ENCODE data around the gene CREB3L1. TPM values are rescaled to one million over a fixed set of nuclear protein-coding genes. Genes with fewer than 3 reads are reported as not detected.

The CREB3L1 gene
- total RNA-seq, 1 donor from 2014 or later: 0.41 TPM

DNA sequence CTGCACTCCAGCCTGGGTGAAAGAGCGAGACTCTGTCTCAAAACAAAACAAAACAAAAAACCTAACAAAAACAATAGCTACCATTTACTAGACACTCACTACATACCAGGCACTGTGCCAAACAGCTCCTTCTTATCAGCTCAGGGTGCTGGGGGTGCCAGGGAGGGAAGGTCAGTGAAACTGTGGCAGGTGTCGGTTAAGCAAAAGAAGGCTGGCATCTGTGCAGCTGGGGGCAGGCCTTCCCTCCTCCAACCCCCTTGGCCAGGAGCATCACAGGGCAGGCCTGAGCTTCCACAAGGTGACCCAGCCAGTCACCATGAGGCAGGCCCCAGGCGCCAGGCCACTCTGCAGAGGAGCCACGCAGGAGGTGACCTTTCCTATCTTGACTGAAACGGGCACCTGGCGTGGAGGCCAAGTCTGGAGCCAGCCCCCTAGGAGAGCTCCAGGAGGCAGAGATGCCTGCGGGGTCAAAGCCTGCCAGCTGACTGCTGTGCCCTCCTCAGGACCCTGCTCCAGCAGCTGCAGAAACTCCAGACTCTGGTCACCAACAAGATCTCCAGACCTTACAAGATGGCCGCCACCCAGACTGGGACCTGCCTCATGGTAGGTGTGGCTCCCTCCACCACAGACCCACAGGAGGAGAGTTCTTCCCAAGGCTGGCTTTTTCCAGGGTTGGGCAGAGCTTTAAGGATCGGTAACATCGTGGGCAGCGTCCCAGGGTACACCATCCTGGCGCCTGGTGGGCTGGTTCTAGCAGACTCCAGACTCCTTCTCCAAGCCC lies 38.5 kb downstream of the CREB3L1 start:
- no peak for FAIRE-seq
- DNase-seq (ENCODE audit: low spot score in 2 of 2): no peak

DNA sequence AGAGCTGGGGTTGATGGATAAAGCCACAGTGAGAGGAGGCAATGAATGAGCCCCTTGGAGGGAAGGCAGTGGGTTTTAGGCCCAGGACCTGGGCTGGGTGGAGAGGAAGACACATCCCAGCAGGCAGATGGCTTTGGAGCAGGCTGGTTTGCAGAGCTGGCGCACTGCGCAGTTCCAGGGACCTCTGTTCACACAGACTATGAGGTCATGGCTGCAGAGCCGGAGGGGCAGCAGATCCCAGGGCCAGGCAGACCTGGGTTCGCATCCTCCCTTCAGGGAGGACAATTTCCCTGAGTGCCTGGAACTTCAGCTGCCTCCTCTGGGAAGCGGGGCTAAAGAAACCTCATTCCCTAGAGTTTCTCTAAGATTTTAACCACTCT lies 41.6 kb downstream of the CREB3L1 start:
- no peak for FAIRE-seq
- DNase-seq (ENCODE audit: low spot score in 2 of 2): no peak

DNA sequence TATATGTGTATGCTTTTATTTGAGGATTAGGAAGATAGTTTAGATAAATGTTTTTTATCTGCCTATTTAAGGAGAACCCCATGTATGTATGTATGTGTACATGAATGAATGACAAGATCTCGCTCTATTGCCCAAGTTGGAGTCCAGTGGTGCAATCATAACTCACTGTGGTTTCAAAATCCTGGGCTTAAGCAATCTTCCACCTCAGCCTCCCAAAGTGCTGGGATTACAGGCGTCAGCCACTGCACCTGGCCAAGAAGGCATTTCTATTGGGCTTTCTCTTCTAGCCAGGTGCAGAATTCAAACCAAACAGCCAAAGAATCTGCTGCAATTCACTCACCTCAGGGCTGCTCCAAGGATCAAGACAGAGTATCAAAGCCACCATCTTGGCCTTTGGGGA lies 44.3 kb downstream of the CREB3L1 start:
- no peak for DNase-seq (ENCODE audit: low spot score in 2 of 2)
- FAIRE-seq: no peak

DNA sequence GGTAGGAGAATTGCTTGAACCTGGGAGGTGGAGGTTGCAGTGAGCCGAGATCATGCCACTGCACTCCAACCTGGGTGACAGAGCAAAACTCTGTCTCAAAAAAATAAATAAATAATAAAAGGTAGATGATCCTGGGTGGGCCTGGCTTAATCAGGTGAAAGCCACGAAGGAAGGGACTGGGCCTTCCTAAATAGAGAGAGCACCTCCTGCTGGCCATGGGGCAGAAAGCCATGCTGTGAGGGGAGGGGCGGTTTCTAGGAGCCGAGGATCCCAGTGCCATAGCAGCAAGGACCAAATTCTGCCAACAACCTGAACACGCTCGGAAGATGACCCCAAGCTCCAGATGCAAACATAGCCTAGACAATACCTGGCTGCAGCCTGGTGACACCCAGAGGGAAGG lies 45.3 kb downstream of the CREB3L1 start:
- no peak for FAIRE-seq
- no peak for DNase-seq (ENCODE audit: low spot score in 2 of 2)

DNA sequence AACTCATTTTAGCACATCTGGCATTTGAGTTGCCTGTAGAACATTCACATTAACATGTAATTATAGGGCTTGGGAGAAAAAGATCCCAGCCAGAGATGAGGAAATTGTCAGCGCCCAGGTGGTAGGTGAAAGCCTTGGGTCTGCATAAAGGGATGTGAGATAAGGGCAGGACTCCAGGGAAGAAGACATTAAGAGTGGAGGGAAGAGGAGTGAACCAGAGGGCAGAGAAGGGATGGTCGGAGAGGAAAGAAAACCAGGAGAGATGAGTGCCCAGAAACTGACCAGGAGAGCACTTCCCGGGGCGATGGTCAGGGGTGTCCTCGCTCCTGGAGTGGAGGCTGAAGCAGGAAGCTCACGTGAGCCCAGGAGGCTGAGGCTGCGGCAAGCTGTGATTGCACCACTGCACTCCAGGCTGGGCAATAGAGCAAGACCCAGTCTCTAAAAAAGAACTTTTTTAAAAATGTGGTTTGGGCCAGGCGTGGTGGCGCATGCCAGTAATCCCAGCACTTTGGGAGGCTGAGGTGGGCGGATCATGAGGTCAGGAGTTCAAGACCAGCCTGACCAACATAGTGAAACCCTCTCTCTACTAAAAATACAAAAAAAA lies 49.5 kb downstream of the CREB3L1 start:
- FAIRE-seq (no peak), DNase-seq (ENCODE audit: low spot score in 2 of 2) (no peak)

DNA sequence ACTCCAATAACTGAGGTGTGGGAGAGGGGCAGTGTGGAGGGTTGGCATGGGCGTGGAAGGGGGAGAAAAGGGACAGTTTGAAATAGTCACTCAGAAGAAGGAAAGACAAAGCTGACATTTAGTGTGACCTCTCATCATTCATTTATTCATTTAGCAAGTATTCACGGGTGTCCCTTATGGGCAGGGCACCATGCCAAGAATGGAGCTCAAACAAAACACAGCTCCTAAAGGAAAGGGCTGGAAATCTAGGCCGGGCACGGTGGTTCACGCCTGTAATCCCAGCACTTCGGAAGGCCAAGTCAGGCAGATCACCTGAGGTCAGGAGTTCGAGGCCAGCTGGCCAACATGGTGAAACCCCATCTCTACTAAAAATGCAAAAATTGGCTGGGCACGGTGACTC lies 50.4 kb downstream of the CREB3L1 start:
- DNase-seq (ENCODE audit: low spot score in 2 of 2) (no peak), FAIRE-seq (no peak)

DNA sequence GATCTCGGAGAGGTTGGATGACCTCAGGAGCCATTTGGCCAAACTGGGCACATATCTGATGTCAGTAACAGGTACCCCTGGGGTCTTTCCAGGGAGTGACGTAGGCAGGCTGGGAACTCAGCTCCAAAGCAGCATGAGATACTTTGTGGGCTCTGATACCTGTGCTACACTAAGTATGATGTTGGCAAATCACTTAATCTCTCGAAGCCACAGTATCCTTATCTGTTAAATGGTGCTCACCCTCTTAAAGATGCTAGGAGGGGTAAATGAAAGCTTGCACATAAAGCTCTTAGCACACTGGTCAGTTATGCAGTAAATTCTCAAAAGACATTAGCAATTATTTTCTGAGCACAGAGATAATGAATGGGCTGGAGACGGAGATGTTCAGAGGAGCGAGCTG lies 52.7 kb downstream of the CREB3L1 start:
- FAIRE-seq (no peak), DNase-seq (ENCODE audit: low spot score in 2 of 2) (no peak)

DNA sequence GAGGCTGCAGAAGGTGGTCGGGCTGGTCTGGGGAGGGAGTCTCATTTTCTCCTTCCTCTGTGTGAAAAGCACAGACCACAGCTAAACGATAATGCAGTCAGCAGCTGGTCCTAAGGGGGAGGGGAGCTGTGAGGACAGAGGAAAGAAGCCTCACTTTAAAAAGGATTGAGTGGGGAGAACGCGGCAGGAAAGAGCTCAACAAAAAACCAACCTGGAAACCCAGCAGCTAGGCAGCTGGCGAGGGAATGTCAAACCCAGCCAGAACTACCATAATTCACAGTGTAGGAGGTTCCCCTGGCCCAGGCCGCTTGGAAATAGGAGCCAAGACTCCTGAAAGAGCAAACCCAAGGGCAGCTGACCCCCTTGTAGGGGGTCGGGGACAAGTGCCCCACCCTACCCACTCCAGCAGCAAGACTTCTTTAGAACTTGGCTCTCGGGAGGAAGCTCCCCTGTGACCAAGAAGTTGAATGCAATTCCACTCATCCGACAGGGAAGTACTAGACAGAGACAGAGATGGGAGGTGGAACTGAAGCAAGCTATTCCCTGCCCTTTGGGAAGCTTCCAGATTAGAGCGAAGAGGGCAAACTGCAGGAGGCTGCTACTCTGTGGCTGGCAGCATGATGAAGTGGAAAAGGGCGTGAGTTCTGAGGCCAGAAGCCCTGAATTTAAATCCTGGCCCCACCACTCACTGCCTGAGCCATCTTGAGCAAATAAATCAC lies 53.3 kb downstream of the CREB3L1 start:
- FAIRE-seq: no peak
- DNase-seq (ENCODE audit: low spot score in 2 of 2): no peak

DNA sequence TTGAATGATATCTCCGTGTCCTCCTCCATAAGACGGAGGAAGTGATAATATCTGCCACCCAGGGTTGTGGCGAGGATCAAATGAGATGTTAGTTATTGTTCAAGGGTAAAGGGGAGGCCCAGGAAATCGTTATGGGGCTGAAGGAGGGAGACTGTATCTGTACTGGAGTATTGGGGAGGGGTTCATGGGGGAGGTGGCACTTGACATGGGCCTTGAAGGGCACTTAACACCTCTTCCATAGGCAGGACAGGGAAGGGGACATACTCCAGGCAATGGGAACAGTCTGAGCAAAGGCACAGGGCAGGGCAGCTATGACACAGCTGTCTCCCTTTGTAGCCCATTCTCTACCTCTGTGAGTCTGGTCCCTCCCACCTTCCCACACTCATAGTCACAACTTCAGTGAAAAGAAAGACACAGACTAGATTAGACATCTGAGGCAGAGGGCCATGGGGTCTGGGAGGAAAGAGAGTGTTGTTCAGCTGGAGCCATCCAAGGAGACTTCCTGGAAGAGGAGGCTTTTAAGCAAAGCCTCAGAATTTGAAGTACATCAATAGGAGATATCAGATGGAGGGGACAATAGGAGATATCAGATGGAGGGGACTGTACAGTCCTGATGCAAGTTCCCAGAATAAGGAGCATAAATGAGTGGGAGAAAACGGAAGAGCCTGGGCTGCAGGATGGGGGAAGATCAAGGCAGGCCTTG lies 54.0 kb downstream of the CREB3L1 start:
- no peak for FAIRE-seq
- no peak for DNase-seq (ENCODE audit: low spot score in 2 of 2)

DNA sequence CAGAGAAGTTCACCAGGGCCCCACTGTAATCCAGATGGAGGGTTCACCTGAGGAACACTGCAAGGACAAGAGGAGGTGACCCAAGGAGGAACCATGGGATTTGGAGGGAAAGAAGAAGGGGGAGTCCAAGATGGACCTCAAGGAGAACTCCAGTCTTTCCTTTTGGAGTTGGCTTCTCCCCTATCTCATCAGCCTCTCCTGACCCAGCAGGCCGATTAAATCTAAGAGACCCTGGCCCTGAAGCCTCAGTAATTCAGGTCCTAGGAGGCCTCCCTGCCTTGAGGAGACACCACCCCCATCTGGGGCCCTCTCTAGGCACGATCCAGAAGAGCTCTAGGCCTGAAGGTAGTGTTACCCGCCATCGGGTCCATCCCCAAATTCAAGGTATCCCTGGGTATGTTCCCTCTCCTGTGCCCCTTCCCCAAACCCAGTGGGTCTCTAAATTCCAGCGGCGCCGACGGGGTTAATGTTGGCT lies 54.7 kb downstream of the CREB3L1 start:
- FAIRE-seq (no peak), DNase-seq (ENCODE audit: low spot score in 2 of 2) (no peak)

DNA sequence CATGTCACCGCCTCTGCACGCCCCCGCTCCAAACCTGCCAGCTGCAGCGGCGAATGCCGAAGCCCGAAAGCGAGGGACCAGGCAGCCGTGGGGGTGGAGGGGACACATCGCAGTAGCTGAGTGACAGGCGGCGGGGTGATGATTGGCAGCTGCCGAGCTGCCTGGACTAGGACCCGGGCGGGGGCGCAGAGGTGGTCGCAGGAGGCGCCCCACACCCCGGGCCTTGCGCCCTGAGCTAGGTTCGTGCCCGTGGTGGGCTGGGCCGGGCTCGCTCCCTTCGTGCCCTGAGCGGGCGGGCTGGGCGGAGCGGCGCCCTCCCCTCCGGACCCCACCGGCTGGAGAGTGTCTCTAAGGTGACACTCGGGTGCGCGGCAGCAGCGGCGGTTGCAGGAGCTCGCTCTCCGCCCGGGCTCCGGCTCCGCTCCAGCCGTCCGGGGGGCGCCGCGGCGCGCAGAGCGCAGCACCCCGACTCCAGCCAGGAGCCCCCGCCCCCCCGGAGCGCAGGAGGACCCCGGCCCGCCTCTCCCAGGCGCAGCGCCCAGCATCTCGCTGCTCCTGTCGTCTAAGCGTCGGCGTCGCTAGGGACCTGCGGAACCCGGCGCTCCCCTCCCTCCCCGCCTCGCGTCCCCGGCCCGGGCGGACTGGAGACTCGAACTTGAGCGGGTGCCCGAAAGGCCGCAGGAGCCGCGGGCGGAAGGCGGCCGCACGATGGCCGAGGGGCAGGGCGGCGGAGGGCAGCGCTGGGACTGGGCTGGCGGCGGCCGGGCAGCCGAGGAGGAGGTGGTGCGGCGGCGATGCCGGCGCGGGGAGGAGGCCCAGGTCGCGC lies 55.3 kb downstream of the CREB3L1 start:
- no peak for FAIRE-seq

DNA sequence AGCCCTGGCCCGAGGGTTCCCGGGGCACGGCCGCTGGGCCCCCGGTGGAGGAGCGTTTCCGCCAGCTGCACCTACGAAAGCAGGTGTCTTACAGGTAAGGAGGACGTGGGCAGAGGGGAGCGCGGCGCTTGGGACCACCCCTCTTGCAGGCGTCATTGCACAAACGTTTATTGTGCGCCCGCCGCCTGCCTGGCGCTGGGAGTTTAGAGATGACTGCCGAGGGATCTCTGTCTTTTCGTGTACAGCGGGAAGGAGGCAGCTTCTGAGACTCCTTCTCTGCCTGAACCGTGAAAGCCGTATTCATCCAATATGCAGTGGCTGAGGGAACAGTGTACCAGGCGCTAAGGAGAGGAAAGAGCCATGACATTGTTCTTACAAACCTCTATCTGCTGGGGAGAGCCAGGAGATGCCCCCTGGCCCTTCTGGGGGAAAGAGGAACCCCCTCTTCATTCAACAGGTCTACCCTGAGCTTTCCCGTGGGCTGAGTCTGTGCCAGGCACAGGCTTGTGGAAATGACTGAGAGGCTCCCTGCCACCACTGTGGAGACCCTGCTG lies 56.0 kb downstream of the CREB3L1 start:
- DNase-seq (ENCODE audit: low spot score in 2 of 2) (no peak), FAIRE-seq (no peak)

More for the DNA sequence above, 55.3 kb downstream of the CREB3L1 start:
- DNase-seq (ENCODE audit: low spot score in 2 of 2): peak in 1 of 2 donors; percentile 56

DNA sequence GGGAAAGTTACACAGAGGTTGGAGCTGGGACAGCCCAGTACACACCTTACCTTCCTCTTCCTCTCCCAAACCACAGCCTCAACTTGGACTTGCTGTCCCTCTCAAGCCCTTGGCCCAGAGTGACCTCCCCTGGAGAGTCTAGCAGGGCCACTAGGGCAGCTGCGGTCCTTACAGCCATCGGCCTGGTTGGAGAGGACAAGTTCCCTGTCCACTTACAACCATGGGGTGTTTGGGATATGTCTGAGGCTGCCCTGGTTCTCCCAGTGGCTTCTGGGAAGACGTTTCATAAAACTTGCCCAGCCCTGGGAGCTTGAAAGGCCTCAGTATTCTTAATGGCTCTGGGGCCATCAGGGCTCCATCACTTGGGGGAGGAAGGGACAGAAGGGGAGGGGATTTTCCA lies 56.7 kb downstream of the CREB3L1 start:
- no peak for FAIRE-seq
- DNase-seq (ENCODE audit: low spot score in 2 of 2): no peak

DNA sequence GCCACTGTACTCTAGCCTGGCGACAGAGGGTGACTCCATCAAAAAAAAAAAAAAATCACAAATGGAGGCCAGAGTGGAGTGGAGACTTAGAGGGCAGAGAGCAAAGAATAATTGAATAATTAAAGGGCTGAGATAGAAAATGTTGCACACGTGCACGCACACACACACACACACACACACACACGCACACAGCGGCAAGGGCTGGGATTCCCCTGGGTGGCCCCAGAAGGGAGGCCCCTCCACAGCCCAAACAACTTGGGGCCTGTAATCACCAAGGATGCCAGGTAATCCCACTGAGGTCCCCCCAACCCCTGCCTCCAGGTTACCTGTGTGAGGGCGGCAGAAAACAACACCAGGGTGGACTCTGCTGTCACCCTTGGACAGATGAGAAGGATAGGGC lies 57.8 kb downstream of the CREB3L1 start:
- FAIRE-seq (no peak), DNase-seq (ENCODE audit: low spot score in 2 of 2) (no peak)

DNA sequence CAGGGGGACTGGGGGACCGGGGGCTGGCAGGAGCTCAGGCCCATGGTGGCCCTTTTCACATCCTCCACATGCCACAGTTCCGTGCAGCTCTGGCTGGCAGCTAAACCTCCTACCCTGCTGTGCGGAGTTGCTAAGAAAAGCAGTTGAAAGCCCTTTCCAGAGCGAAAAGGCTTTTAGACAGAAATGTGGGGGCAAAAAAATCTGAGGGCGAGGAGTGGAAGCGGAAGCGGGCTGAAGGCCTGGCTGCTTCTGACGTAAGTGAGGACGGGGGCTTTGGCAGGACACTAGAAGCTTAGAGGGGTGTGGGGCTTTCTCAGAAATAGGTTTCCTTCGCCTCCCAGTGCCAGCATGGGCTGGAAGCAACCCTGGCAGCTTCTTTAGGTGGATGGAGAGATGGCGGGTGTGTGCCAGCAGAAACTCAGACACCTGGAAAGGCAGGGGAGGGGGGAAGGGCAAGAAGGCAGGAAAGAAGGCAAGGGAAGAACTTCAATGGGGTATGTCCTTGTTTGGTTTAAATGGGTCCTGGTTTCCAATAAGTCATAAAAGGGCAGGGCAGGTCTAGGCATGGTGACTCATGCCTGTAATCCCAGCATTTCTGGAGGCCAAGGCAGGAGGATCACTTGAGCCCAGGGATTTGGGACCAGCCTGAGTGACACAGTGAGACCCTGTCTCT lies 58.6 kb downstream of the CREB3L1 start:
- FAIRE-seq (no peak), DNase-seq (ENCODE audit: low spot score in 2 of 2) (peak in 1 of 2 donors; percentile 46)

DNA sequence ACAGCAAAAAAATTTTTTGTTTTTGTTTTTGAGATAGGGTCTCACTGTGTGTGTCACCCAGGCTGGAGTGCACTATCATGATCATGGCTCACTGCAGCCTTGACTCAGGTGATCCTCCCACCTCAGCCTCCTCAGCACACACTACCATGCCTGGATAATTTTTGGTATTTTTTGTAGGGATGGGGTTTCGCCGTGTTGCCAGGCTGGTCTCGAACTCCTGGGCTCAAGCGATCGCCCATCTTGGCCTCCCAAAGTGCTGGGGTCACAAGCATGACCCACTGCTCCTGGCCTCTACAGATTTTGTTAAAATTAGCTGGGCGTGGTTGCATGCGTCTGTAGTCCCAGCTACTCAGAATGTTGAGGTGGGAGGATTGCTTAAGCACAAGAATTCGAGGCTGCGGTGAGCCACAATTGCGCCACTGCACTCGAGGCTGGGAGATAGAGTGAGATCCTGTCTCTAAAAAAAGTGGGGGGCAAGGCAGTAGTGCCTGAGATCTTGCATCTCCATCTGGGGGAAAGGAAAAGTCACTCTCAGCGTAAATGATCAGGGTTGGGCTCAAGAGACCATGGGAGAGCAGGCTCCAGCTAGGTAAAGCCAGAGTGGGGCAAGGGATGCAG lies 59.2 kb downstream of the CREB3L1 start:
- DNase-seq (ENCODE audit: low spot score in 2 of 2): no peak
- no peak for FAIRE-seq

DNA sequence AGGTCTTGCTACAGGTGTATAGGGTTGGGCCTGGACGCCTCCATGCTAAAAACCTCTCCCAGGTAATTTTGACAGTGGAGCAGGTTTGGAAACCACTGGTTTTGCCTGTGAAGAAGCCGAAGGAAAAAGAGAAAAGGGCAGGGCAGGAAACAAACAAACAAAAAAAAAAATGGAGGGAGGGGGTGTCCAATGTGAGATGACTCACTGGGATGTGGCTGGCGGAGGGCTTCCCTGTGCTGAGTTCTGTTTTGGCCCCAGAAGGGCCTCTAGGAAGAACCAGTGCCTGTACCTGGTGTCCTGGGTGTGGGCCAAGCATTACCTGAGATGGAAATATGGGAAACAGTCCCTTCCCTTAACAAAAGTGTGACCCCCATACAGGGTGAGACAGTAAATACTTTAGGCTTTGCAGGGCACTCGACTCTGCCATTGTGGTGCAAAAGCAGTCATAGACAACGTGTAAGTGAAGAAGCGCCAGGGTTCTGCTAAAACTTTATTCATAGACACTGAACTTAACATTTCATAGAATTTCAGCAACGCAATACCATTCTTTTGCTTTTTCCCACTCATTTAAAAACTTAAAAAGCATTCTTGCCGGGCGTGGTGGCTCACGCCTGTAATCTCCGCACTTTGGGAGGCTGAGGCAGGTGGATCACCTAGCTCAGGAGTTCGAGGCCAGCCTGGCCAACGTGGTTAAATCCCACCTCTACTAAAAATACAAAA lies 60.3 kb downstream of the CREB3L1 start:
- DNase-seq (ENCODE audit: low spot score in 2 of 2) (no peak), FAIRE-seq (no peak)

DNA sequence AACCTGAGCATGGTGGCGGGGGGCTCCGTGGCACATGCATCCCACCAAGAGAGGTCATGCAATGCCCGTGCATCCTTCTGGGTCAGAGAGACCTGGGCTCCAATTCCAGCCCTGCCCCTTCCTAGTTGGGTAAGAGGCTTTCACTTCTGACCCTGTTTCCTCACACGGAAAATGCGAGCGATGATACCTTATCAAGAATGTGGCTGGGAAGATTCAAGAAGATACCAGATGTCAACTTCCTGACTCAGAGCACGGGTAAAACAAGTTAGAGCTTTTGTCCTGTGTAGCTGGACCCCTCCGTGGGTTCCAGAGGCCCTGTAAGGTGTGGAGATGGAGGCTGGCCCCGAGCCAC lies 61.1 kb downstream of the CREB3L1 start:
- FAIRE-seq: no peak
- DNase-seq (ENCODE audit: low spot score in 2 of 2): no peak
